HUES48 (cell line): ENCODE data around the gene PHF20.
"Not testable (repeated sequence)": the region's sequence is repeated elsewhere in the genome, so short reads cannot be mapped to it uniquely, and the experiment has no call there.

ENCODE experiments used
- H3K27ac ChIP-seq: one replicate; pipeline ENCODE4 v1.7.0; 2013; ENCODE audit warnings: low read depth, low read length, inconsistent platforms
- H3K27me3 ChIP-seq: 2 replicates; pipeline ENCODE4 v1.6.1; 2013; ENCODE audit warnings: mild to moderate bottlenecking, low read length; ENCODE audit not compliant: control insufficient read depth, insufficient read depth
- H3K36me3 ChIP-seq: 2 replicates; pipeline ENCODE4 v1.6.1; 2013; ENCODE audit warnings: low read length; ENCODE audit not compliant: control insufficient read depth, insufficient read depth
- H3K4me1 ChIP-seq: 2 replicates; pipeline ENCODE4 v1.6.1; 2013; ENCODE audit warnings: mild to moderate bottlenecking, low read length; ENCODE audit not compliant: control insufficient read depth, insufficient read depth
- H3K4me3 ChIP-seq: 2 replicates; pipeline ENCODE4 v1.5.1; 2013; ENCODE audit warnings: mild to moderate bottlenecking, low read depth, low read length
- H3K9ac ChIP-seq: 2 replicates; pipeline ENCODE4 v1.6.1; 2013; ENCODE audit warnings: mild to moderate bottlenecking, low read depth, low read length, moderate library complexity
- H3K9me3 ChIP-seq: 2 replicates; pipeline ENCODE4 v1.6.1; 2013; ENCODE audit warnings: low read length; ENCODE audit not compliant: control insufficient read depth, insufficient read depth

PHF20 gene

DNA sequence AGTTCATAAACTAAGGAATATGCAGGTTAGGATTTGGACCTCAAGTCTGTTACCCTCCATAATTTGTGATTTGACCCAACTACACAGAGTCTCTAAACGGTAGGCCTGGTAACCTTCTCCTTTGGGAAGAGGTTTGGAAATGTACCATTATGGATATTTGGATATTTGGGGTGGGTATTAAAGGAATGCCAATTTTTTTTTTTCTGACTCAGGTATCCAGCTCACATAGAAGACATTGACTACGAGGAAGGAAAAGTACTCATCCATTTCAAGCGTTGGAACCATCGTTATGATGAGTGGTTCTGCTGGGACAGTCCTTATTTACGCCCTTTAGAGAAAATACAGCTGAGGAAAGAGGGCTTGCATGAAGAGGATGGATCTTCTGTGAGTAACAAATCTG, 70.5 kb downstream of the PHF20 start:
- H3K4me3 ChIP-seq = no peak overlapping the region
- H3K4me1 ChIP-seq = 0 out of 2 replicates have a peak, but pooled peaks cover 3% of the 10 kb centered on the region
- no peaks in the 10 kb centered on the region for H3K27me3 ChIP-seq
- H3K36me3 ChIP-seq = peaks cover 43% of the 10 kb centered on the region
- H3K27ac ChIP-seq = no peak overlapping the region
- peaks cover 3% of the 10 kb centered on the region; the same call in 1 of the 2 replicates for H3K9me3 ChIP-seq
- no peak overlapping the region for H3K9ac ChIP-seq

- peaks cover 55% of the 10 kb centered on the region for H3K36me3 ChIP-seq
- H3K9me3 ChIP-seq, H3K27ac ChIP-seq, H3K27me3 ChIP-seq, H3K4me3 ChIP-seq, H3K9ac ChIP-seq, H3K4me1 ChIP-seq: not testable (repeated sequence)
These were observed 72.1 kb downstream of the PHF20 start for GRCh38 chr20:35843894-35844293.

- H3K27me3 ChIP-seq = no peaks in the 10 kb centered on the region
- H3K4me3 ChIP-seq = no peak overlapping the region
- H3K27ac ChIP-seq = no peak overlapping the region
- no peaks in the 10 kb centered on the region for H3K4me1 ChIP-seq
- H3K36me3 ChIP-seq = peaks cover 56% of the 10 kb centered on the region
- peaks cover 3% of the 10 kb centered on the region; the same call in 1 of the 2 replicates for H3K9me3 ChIP-seq
- no peak overlapping the region for H3K9ac ChIP-seq
These were observed 73.7 kb downstream of the PHF20 start for GRCh38 chr20:35845561-35845960.

DNA sequence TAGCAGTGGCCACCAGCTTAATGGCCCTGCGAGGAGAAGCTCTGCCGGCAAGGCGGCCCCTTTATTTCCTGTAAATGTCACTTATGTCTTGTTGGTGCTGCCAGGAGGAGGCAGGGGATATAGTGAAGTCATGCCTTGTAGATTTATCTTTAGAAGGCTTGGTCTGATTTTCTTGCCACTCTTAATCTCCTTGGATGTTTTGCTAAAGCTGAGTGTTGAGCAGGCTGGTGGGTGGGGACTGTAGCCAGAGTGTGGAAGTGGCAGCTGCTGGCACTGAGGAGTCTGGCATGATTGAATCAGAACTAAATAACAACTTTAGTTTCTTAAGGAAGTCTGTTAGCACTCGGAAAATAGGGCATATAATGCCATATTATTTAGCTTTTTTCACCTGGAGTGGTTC, 77.9 kb downstream of the PHF20 start:
- H3K36me3 ChIP-seq = peaks cover 51% of the 10 kb centered on the region
- no peaks in the 10 kb centered on the region for H3K27me3 ChIP-seq
- no peak overlapping the region for H3K27ac ChIP-seq
- no peak overlapping the region for H3K9ac ChIP-seq
- H3K4me3 ChIP-seq = no peak overlapping the region
- no peaks in the 10 kb centered on the region for H3K9me3 ChIP-seq
- no peaks in the 10 kb centered on the region for H3K4me1 ChIP-seq

- not testable (repeated sequence) for H3K4me1 ChIP-seq, H3K27ac ChIP-seq, H3K27me3 ChIP-seq, H3K9me3 ChIP-seq, H3K4me3 ChIP-seq, H3K9ac ChIP-seq
- H3K36me3 ChIP-seq = peaks cover 47% of the 10 kb centered on the region
These were observed 79.8 kb downstream of the PHF20 start for GRCh38 chr20:35851659-35852058.

GRCh38 chr20:35854713-35855348, 83.0 kb downstream of the PHF20 start:
- no peak overlapping the region for H3K4me3 ChIP-seq
- no peak overlapping the region for H3K9ac ChIP-seq
- no peaks in the 10 kb centered on the region for H3K27me3 ChIP-seq
- H3K27ac ChIP-seq = no peak overlapping the region
- no peaks in the 10 kb centered on the region for H3K4me1 ChIP-seq
- no peaks in the 10 kb centered on the region for H3K9me3 ChIP-seq
- H3K36me3 ChIP-seq = peaks cover 32% of the 10 kb centered on the region

DNA sequence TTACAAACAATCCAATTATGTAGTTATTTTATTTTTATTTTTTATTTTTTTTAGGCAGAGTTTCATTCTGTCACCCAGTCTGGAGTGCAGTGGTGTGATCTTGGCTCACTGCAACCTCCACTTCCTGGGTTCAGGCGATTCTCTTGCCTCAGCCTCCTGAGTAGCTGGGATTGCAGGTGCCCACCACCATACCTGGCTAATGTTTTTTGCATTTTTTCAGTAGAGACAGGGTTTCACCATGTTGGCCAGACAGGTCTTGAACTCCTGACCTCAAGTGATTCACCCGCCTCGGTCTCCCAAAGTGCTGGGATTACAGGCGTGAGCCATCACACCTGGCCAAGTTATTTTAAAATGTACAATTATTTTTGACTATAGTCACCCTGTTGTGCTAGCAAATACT, 83.8 kb downstream of the PHF20 start:
- not testable (repeated sequence) for H3K4me1 ChIP-seq, H3K4me3 ChIP-seq, H3K27ac ChIP-seq, H3K9me3 ChIP-seq, H3K9ac ChIP-seq, H3K27me3 ChIP-seq
- peaks cover 30% of the 10 kb centered on the region for H3K36me3 ChIP-seq

DNA sequence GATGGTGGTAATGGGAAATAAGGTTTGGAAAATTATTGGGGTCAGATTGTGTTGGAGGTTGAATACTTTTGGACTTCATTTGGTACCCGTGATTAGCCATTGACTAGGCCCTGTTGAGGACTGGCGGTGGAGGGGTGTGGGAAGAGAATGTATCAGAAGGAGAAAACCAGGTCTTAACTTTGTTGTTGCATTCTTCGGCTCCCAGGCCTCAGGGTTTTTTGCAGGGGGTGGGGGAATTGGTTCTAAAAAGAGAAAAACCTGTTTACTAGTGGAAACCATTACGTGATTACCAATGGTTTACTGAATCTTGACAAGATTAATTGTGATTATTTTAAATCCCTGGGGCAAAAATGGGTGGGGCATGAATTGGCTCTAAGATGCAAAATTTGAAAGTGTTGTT, 85.1 kb downstream of the PHF20 start:
- no peak overlapping the region for H3K4me3 ChIP-seq
- H3K9me3 ChIP-seq = no peaks in the 10 kb centered on the region
- H3K27me3 ChIP-seq = no peaks in the 10 kb centered on the region
- peaks cover 24% of the 10 kb centered on the region for H3K36me3 ChIP-seq
- no peak overlapping the region for H3K9ac ChIP-seq
- H3K4me1 ChIP-seq = no peaks in the 10 kb centered on the region
- no peak overlapping the region for H3K27ac ChIP-seq

DNA sequence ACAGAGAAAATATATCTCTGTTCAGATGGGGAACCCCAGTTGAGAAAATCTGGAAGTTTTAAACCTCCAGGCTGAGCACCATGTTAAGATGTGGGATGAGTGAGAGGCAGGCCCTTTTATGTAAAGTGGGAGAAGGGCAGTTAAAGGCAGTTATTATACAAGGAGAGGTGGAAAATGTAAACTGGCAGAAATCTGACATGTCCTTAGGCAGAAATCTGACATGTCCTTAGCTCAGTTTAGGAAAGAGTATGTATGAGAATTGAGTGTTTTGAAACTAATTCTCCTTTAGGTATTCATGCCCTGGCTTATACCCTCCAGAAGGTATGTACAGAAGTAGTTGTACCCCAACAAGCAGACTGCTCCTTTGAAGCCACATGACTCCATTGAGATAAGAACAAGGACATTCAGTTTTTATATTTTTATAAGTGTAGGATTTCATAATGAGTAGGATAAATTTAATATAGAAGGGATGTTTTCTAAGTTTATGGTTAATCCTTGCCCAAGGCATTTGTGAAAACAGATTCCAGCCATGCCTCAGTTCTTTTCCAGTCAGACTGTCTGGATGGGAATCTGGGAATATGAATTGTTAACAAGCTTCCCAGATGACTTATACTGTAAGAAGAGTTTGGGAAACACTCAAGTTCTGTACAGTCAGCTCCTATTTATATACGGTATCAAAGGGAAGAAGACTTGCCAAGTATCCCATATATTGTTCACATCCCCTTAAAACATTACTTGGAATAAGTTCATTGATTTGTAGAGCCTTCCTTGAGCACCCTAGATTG, 94.8 kb downstream of the PHF20 start:
- Histone ChIP-seq H3K4me1 (no peaks in the 10 kb centered on the region), H3K36me3 (peaks cover 19% of the 10 kb centered on the region), H3K4me3 (no peak overlapping the region), H3K9me3 (no peaks in the 10 kb centered on the region), H3K9ac (no peak overlapping the region), H3K27ac (no peak overlapping the region), H3K27me3 (no peaks in the 10 kb centered on the region)

DNA sequence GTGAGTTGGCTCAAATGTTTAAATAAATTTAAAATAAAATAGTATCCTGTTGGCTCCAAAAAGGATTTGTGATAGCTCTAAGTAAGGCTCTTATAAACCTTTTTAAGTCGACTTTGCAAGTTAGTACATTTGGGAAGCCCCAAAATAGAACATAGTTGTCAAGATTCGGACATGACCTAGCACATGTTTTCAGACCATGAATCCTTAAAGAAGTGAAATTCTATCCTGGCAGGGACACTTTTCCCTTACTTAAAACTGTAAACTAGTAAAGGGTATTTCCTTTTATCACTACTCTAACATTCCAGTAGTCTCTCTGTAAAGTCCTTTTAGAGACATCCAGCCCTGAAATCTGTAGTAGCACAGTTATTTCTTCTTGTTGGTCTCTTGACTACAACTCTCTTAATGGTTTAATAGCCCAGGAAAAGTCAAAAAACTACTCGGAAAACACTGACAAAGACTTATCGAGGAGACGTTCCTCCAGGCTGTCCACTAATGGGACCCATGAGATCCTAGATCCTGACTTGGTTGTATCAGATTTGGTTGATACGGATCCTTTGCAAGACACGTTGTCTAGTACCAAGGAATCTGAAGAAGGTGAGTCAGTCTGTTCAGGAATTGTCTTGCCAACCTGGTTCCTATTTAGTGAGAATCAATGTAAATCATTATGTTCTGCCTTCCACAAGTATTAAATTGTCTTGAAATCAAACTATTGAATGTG, 98.9 kb downstream of the PHF20 start:
- Histone ChIP-seq H3K27me3 (no peaks in the 10 kb centered on the region), H3K27ac (no peak overlapping the region), H3K4me3 (no peak overlapping the region), H3K4me1 (no peaks in the 10 kb centered on the region), H3K9ac (no peak overlapping the region), H3K9me3 (no peaks in the 10 kb centered on the region), H3K36me3 (peaks cover 18% of the 10 kb centered on the region)

DNA sequence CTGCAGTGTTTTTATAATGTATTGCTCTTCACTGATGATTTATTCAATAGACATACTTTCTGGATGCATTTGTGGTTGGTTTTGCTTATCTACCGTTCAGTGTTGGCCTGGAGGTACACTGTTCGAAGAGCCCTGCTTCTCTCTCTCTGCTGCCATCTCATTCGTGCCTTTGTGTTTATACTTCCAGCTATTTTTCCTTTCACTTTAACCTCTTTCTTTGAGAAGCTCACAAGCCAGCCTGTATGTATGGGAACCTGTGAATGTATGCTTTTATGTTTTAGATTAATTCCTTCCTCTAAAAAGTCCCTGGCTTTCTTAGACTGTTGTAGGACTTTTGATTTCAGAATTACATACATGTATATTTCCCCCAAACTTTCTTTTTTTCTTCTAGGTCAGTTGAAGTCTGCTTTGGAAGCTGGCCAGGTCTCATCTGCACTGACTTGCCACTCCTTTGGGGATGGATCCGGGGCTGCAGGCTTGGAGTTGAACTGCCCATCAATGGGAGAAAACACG, 99.5 kb downstream of the PHF20 start:
- Histone ChIP-seq H3K27me3 (no peaks in the 10 kb centered on the region), H3K4me3 (no peak overlapping the region), H3K4me1 (no peaks in the 10 kb centered on the region), H3K9ac (no peak overlapping the region), H3K36me3 (peaks cover 18% of the 10 kb centered on the region), H3K27ac (no peak overlapping the region), H3K9me3 (no peaks in the 10 kb centered on the region)
